KMS-11 (cell line): ENCODE measurements around the gene HSH2D.

Experiments
- H2AFZ ChIP-seq: fragments of 200-600 bp; sonication (generic); 2 replicates; pipeline ENCODE4 v1.6.1; 2016; ENCODE audit warnings: antibody characterized with exemption, mixed run types, low read depth
- H3K27ac ChIP-seq: fragments of 200-600 bp; sonication (generic); 2 replicates; pipeline ENCODE4 v1.6.1; 2016; ENCODE audit warnings: mild to moderate bottlenecking, mixed run types
- H3K27me3 ChIP-seq: fragments of 200-600 bp; sonication (generic); 2 replicates; pipeline ENCODE4 v1.6.1; 2017; ENCODE audit warnings: mild to moderate bottlenecking, low read depth, mixed run types, moderate library complexity; ENCODE audit not compliant: insufficient read depth
- H3K36me3 ChIP-seq: fragments of 200-600 bp; sonication (generic); 2 replicates; pipeline ENCODE4 v1.6.1; 2017; ENCODE audit warnings: mild to moderate bottlenecking, mixed run types; ENCODE audit not compliant: insufficient read depth
- H3K4me1 ChIP-seq: fragments of 200-600 bp; sonication (generic); 2 replicates; pipeline ENCODE4 v1.6.1; 2016; ENCODE audit warnings: mild to moderate bottlenecking, low read depth, mixed run types; ENCODE audit not compliant: poor library complexity, severe bottlenecking
- H3K4me2 ChIP-seq: fragments of 200-600 bp; sonication (generic); 2 replicates; pipeline ENCODE4 v1.7.0; 2016; ENCODE audit warnings: mild to moderate bottlenecking, mixed run types
- H3K4me3 ChIP-seq: fragments of 200-600 bp; sonication (generic); IDR thresholded peaks from 2 replicates; pipeline ENCODE4 v1.6.1; 2017; ENCODE audit warnings: low read depth, low read length, mixed read lengths; ENCODE audit not compliant: insufficient read depth
- H3K79me2 ChIP-seq: fragments of 200-600 bp; sonication (generic); 2 replicates; pipeline ENCODE4 v1.6.1; 2016; ENCODE audit warnings: low read depth, mixed run types; ENCODE audit not compliant: insufficient read depth
- H3K9ac ChIP-seq: fragments of 200-600 bp; sonication (generic); 2 replicates; pipeline ENCODE4 v1.6.1; 2016; ENCODE audit warnings: mild to moderate bottlenecking, mixed run types
- H4K20me1 ChIP-seq: fragments of 200-600 bp; sonication (generic); 2 replicates; pipeline ENCODE4 v1.6.1; 2016; ENCODE audit warnings: mild to moderate bottlenecking, mixed run types; ENCODE audit not compliant: insufficient read depth
- CTCF ChIP-seq: fragments of 200-600 bp; sonication (generic); conservative IDR thresholded peaks from 2 replicates; pipeline ENCODE4 v1.6.1; 2017; ENCODE audit warnings: low read depth, mild to moderate bottlenecking, antibody characterized with exemption, low read length, moderate library complexity, mixed read lengths

HSH2D gene

GRCh38 chr19:16198370-16198651 is 54.8 kb downstream of the HSH2D start:
- Histone ChIP-seq H3K79me2 (peaks cover 15% of the 10 kb centered on the region), H3K4me3 (peak overlapping the region; percentile 42), H3K9ac (peak overlapping the region; percentile 64), H3K36me3 (no peaks in the 10 kb centered on the region), H3K4me1 (peaks cover 37% of the 10 kb centered on the region), H4K20me1 (no peaks in the 10 kb centered on the region), H3K27me3 (no peaks in the 10 kb centered on the region), H3K27ac (peak overlapping the region; percentile 28; the same call in 1 of the 2 replicates), H2AFZ (peak overlapping the region; percentile 68), H3K4me2 (peak overlapping the region; percentile 92)
- no peak for TF ChIP-seq CTCF

- Histone ChIP-seq H3K9ac (no peak overlapping the region), H3K79me2 (peaks cover 15% of the 10 kb centered on the region), H3K4me2 (no peak overlapping the region; the same call in 1 of the 2 replicates), H3K27ac (no peak overlapping the region), H3K36me3 (no peaks in the 10 kb centered on the region), H3K27me3 (no peaks in the 10 kb centered on the region), H2AFZ (no peak overlapping the region), H4K20me1 (no peaks in the 10 kb centered on the region), H3K4me3 (no peak overlapping the region), H3K4me1 (peaks cover 37% of the 10 kb centered on the region)
- TF ChIP-seq CTCF: no peak
Measured at GRCh38 chr19:16199275-16199932, 55.9 kb downstream of the HSH2D start.

DNA sequence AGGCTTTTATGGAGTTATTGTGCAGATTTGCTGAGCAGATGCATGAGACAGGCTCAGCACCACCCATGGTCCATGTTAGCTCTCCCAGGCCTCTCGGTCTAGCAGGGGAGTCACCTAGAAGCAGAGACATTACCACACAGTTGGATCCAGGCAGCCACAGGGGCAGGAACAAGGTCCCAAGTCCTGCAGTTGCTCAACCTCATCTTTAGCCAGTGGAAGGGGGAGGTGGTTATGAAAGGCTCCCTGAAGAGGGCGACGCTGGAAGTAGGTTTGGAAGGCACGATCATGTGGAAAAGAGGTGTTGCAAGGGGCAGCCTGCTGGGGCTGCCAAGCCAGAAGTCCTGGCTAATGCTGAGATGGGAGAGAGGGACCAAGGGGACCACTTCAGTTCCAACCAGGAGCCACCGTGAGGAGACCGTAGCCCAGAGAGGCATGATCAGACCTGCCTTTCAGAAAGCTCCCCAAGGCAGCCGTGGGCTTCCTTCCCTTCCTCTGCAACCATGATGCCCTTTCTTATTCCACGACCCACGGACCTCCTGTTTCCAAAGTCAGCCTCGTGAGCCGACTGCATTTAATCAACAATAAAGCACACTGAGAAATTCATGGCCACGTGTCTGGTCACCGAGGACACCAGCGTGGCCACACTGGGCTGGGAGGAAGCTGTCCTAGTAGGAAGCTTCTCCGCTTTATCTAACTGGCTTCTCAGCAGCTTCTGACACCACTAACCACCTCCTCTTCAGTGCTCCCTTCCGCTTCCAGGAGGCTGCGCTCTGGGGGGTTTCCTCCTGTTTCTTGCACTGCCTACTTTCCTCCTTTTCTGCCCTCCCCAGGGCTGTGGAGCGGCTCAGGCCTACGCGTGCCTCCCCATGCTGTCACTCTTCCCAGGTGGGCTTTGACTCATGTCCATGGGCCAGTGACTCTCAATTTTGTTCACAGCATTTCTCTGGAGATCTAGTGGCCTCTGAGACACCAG is 56.8 kb downstream of the HSH2D start:
- peaks cover 15% of the 10 kb centered on the region for H3K79me2 ChIP-seq
- H3K27me3 ChIP-seq: no peaks in the 10 kb centered on the region
- no peak overlapping the region for H2AFZ ChIP-seq
- TF ChIP-seq CTCF: no peak
- no peaks in the 10 kb centered on the region for H3K36me3 ChIP-seq
- peaks cover 37% of the 10 kb centered on the region for H3K4me1 ChIP-seq
- H3K4me3 ChIP-seq: no peak overlapping the region
- no peak overlapping the region for H3K4me2 ChIP-seq
- no peak overlapping the region for H3K27ac ChIP-seq
- no peaks in the 10 kb centered on the region for H4K20me1 ChIP-seq
- no peak overlapping the region for H3K9ac ChIP-seq

- Histone ChIP-seq H3K27me3 (no peaks in the 10 kb centered on the region), H3K4me1 (peaks cover 37% of the 10 kb centered on the region), H3K79me2 (peaks cover 15% of the 10 kb centered on the region), H2AFZ (no peak overlapping the region), H3K27ac (no peak overlapping the region), H4K20me1 (no peaks in the 10 kb centered on the region), H3K4me2 (no peak overlapping the region), H3K36me3 (no peaks in the 10 kb centered on the region), H3K4me3 (no peak overlapping the region), H3K9ac (no peak overlapping the region)
- TF ChIP-seq CTCF: no peak
Measured at GRCh38 chr19:16201011-16201391, 57.5 kb downstream of the HSH2D start.
